Right lobe of liver (tissue), 6 donors: ENCODE results near the gene NDRG2. TPM values are rescaled to one million over a fixed set of nuclear protein-coding genes. Genes with fewer than 3 reads are reported as not detected.

Source experiments
- ATAC-seq, 4 donors: fragments of 200-7000 bp; cut with Tn5 transposase; one replicate each; pipeline ENCODE4 v1.9.1; 2020; ENCODE audit warnings: mild to moderate bottlenecking in 4 of 4, moderate library complexity in 4 of 4
- DNase-seq, 3 donors: peaks; one replicate each; pipeline ENCODE4 v3.0.0-alpha.2; 2020
- H3K27ac ChIP-seq, 3 donors: fragments of 200-600 bp; one replicate each; pipeline ENCODE4 v1.8.0; 2022
- H3K27me3 ChIP-seq, 2 donors: fragments of 200-600 bp; one replicate each; pipeline ENCODE4 v1.8.0; 2022
- H3K36me3 ChIP-seq, 4 donors: fragments of 200-600 bp; sonication (generic) in 1 of 4; one replicate each; pipeline versions ENCODE4 v1.5.1 to v1.8.0; 2017 to 2022; ENCODE audit warnings: control low read depth in 1 of 4
- H3K4me1 ChIP-seq, 4 donors: fragments of 200-600 bp; sonication (generic) in 1 of 4; one replicate each; pipeline versions ENCODE4 v1.5.1 to v1.8.0; 2017 to 2022; ENCODE audit warnings: control low read depth in 1 of 4
- H3K4me3 ChIP-seq, 3 donors: fragments of 200-600 bp; one replicate each; pipeline ENCODE4 v1.8.0; 2022
- H3K9me3 ChIP-seq, 4 donors: fragments of 200-600 bp; sonication (generic) in 1 of 4; one replicate each; pipeline versions ENCODE4 v1.5.1 to v1.8.0; 2017 to 2022; ENCODE audit warnings: control low read depth in 1 of 4
- CTCF ChIP-seq, 4 donors: fragments of 200-600 bp in 3 of 4; fragments of 450-650 bp in 1 of 4; IDR thresholded peaks; one replicate each; pipeline versions ENCODE4 v1.5.1 to v1.8.0; 2016 to 2022; ENCODE audit warnings: antibody characterized with exemption in 4 of 4, mild to moderate bottlenecking in 2 of 4
- POLR2A ChIP-seq: fragments of 450-650 bp; IDR thresholded peaks from one replicate; pipeline ENCODE4 v1.6.1; 2017; ENCODE audit warnings: antibody characterized with exemption, mild to moderate bottlenecking
- WGBS: methylation state at CpG from one replicate; pipeline ENCODE4 v1.1.6; 2018; ENCODE audit warnings: low coverage, low lambda C conversion rate; ENCODE audit not compliant: insufficient coverage; ENCODE audit errors: missing lambda C conversion rate; 5-methylcytosine and 5-hydroxymethylcytosine counted together
- intact Hi-C, 2 donors: fragments of 100-400 bp; cut with DNase I; formaldehyde crosslinking; loops; one replicate each; pipeline versions ENCODE4 v1.11.2 to v1.14.1; 2022
- microRNA-seq, 2 donors: library from miRNA; unstranded; fragments of <30 nt; microRNA quantifications; one replicate each; pipeline ENCODE4, GENCODE V29; 2019 to 2020
- total RNA-seq, 6 experiments: library from RNA; depleted of rRNA in 2 of 6; stranded (reverse); fragments of >200 nt in 2 of 6; fragmentation: NEBNext Ultra II Directional in 3 of 6; extraction: Animal tissue kit (Norgen Biotek cat#: 25700) in 3 of 6; gene quantifications; one replicate each; pipeline versions ENCODE4 v1.1.0 to v1.2.4, GENCODE V29; 2016 to 2023
- donor health status: DM: no; HTN: yes; CAD: no.
- donor health status: DM: no; HTN: no; CAD: no.
- donor health status: DM: no; HTN: no; CAD: no.
- donor health status: DM: no; HTN: yes; CAD: no.
- donor health status: DM: no; HTN: yes; CAD: no.

NDRG2 gene
- total RNA-seq, 6 experiments from 2014 or later = 92.2 to 255 (median 192) TPM

- no peak for TF ChIP-seq POLR2A
- peak; percentile 72 to 86 (median 77) for TF ChIP-seq CTCF (IDR thresholded peaks at IDR 0.05)
- ATAC-seq = peak; percentile 97 to 99 (median 98)
- Histone ChIP-seq H3K27ac (peak overlapping the region; percentile 47 to 55 (median 54)), H3K4me1 (peaks cover 0 to 12% (median 2%) of the 10 kb centered on the region in 4 donors), H3K36me3 (no peaks in the 10 kb centered on the region), H3K4me3 (peak overlapping the region; percentile 55 to 70 (median 66)), H3K9me3 (no peaks in the 10 kb centered on the region), H3K27me3 (no peaks in the 10 kb centered on the region)
- 0% methylated on average over 12 of the region's 47 CpGs for whole genome bisulfite sequencing
- intact Hi-C loops = no loop called here
- DNase-seq = peak; percentile 85 to 89 (median 87)
These were observed 53.7 kb downstream of the NDRG2 start for GRCh38 chr14:20970983-20971704.

- peak overlapping the region; percentile 55 to 70 (median 66) for H3K4me3 ChIP-seq
- intact Hi-C loops = no loop called here
- H3K27ac ChIP-seq = peak overlapping the region in 1 of 3 donors; percentile 55
- ATAC-seq (peak in 3 of 4 donors; percentile 1 to 29 (median 5)), DNase-seq (no peak)
- H3K36me3 ChIP-seq = no peaks in the 10 kb centered on the region
- TF ChIP-seq CTCF (IDR thresholded peaks at IDR 0.05) (no peak), POLR2A (no peak)
- WGBS = 8% methylated on average over 10 of the region's 10 CpGs
- H3K9me3 ChIP-seq = no peaks in the 10 kb centered on the region
- H3K27me3 ChIP-seq = no peaks in the 10 kb centered on the region
- peaks cover 0 to 12% (median 2%) of the 10 kb centered on the region in 4 donors for H3K4me1 ChIP-seq
These were observed 54.2 kb downstream of the NDRG2 start for GRCh38 chr14:20970647-20970982.

- no peak for ATAC-seq
- Histone ChIP-seq H3K4me1 (peaks cover 0 to 12% (median 2%) of the 10 kb centered on the region in 4 donors), H3K9me3 (no peaks in the 10 kb centered on the region), H3K27ac (no peak overlapping the region), H3K4me3 (no peak overlapping the region), H3K27me3 (no peaks in the 10 kb centered on the region), H3K36me3 (no peaks in the 10 kb centered on the region)
- no peak for TF ChIP-seq POLR2A
- TF ChIP-seq CTCF (IDR thresholded peaks at IDR 0.05) = no peak
- intact Hi-C loops = no loop called here
- DNase-seq = no peak
- WGBS = 75% methylated on average over 3 of the region's 3 CpGs
These were observed 55.5 kb downstream of the NDRG2 start for GRCh38 chr14:20969336-20969735.

Small RNAs within 50 kb of the gene (microRNA-seq; reads per million reads assigned to microRNA genes)
- gene MIR6717 = 0 to 0.64 reads per million in 2 donors

Other genes with a start within 250 kb of the NDRG2 start
- gene RNASE6, start 243.8 kb downstream of the NDRG2 start, total RNA-seq = 1 to 10 TPM; 2.3 to 7.9 (median 4.0) TPM
- gene RNASE1, start 222.2 kb downstream of the NDRG2 start, total RNA-seq = 100 to 1,000 TPM in 1 of 6 experiments, 10 to 100 TPM in 5; 20.1 to 106 (median 34.1) TPM
- gene RNASE3, start 133.7 kb downstream of the NDRG2 start, total RNA-seq = 1 to 10 TPM in 2 of 6 experiments, not detected in 4; 1.0 to 1.1 TPM
- 1 to 10 TPM in 2 of 6 experiments, under 1 TPM in 3, not detected in 1; 0.29 to 1.7 (median 0.81) TPM for gene RNASE2, start 69.6 kb downstream of the NDRG2 start, total RNA-seq
- gene METTL17, start 35.1 kb downstream of the NDRG2 start, total RNA-seq = 10 to 100 TPM; 27.5 to 70.7 (median 34.6) TPM
- not detected for gene SLC39A2, start 25.8 kb downstream of the NDRG2 start, total RNA-seq
- gene TPPP2, start 5.2 kb upstream of the NDRG2 start, total RNA-seq = 1 to 10 TPM in 3 of 6 experiments, under 1 TPM in 3; 0.24 to 3.4 (median 1.6) TPM
- gene RNASE13, start 9.7 kb upstream of the NDRG2 start, total RNA-seq = not detected
- under 1 TPM in 3 of 6 experiments, not detected in 3; 0.18 to 0.31 (median 0.22) TPM for gene RNASE7, start 17.3 kb upstream of the NDRG2 start, total RNA-seq
- not detected for gene RNASE8, start 32.8 kb upstream of the NDRG2 start, total RNA-seq
- gene ARHGEF40, start 45.2 kb upstream of the NDRG2 start, total RNA-seq = 10 to 100 TPM; 17.1 to 35.8 (median 25.1) TPM
- 10 to 100 TPM in 2 of 6 experiments, 1 to 10 TPM in 4; 6.9 to 20.6 (median 9.3) TPM for gene ZNF219, start 73.6 kb upstream of the NDRG2 start, total RNA-seq
- 1 to 10 TPM in 1 of 6 experiments, under 1 TPM in 3, not detected in 2; 0.20 to 1.2 (median 0.38) TPM for gene TMEM253, start 76.0 kb upstream of the NDRG2 start, total RNA-seq
- gene OR5AU1, start 131.0 kb upstream of the NDRG2 start, total RNA-seq = not detected
- gene HNRNPC, start 244.4 kb upstream of the NDRG2 start, total RNA-seq = 100 to 1,000 TPM; 170 to 247 (median 229) TPM